Tibial nerve (tissue), 4 donors: ENCODE measurements around the gene POLA2. TPM values are rescaled to one million over a fixed set of nuclear protein-coding genes. Genes with fewer than 3 reads are reported as not detected.

Experiments used
- DNase-seq, 2 donors: peaks; one replicate each; pipeline ENCODE4 v3.0.0-alpha.2; 2019; ENCODE audit warnings: low spot score in 2 of 2
- H3K27ac ChIP-seq, 4 donors: fragments of 200-600 bp; sonication (generic) in 3 of 4; one replicate each; pipeline ENCODE4 v1.5.1; 2017 to 2019; ENCODE audit warnings: mild to moderate bottlenecking in 1 of 4
- H3K27me3 ChIP-seq, 2 donors: fragments of 200-600 bp; sonication (generic) in 1 of 2; one replicate each; pipeline versions ENCODE4 v1.5.1 to v1.6.0; 2017 to 2019
- H3K36me3 ChIP-seq, 3 donors: fragments of 200-600 bp; sonication (generic); one replicate each; pipeline ENCODE4 v1.5.1; 2018 to 2019
- H3K4me1 ChIP-seq, 4 donors: fragments of 200-600 bp; sonication (generic) in 3 of 4; one replicate each; pipeline ENCODE4 v1.5.1; 2017 to 2019
- H3K4me3 ChIP-seq, 4 donors: fragments of 200-600 bp; sonication (generic) in 3 of 4; one replicate each; pipeline ENCODE4 v1.5.1; 2017 to 2019; ENCODE audit warnings: mild to moderate bottlenecking in 1 of 4, moderate library complexity in 1 of 4
- H3K9me3 ChIP-seq, 4 donors: fragments of 200-600 bp; sonication (generic) in 3 of 4; one replicate each; pipeline ENCODE4 v1.5.1; 2017 to 2019
- CTCF ChIP-seq, 5 experiments: fragments of 200-600 bp in 3 of 5; fragments of 450-650 bp in 2 of 5; sonication (generic) in 3 of 5; IDR thresholded peaks; one replicate each; pipeline ENCODE4 v1.5.1; 2016 to 2019; ENCODE audit warnings: antibody characterized with exemption in 5 of 5, mild to moderate bottlenecking in 3 of 5, moderate library complexity in 2 of 5
- EP300 ChIP-seq, 2 donors: sonication (generic); formaldehyde crosslinking; IDR thresholded peaks; one replicate each; pipeline ENCODE4 v1.6.1; 2017; ENCODE audit warnings: antibody characterized with exemption in 2 of 2, mild to moderate bottlenecking in 1 of 2
- POLR2A ChIP-seq, 2 donors: fragments of 450-650 bp; IDR thresholded peaks; one replicate each; pipeline ENCODE4 v1.6.1; 2017; ENCODE audit warnings: antibody characterized with exemption in 2 of 2, mild to moderate bottlenecking in 2 of 2, moderate library complexity in 2 of 2
- WGBS, 2 donors: methylation state at CpG; one replicate each; pipeline ENCODE4 v1.1.5; 2018; 5-methylcytosine and 5-hydroxymethylcytosine counted together
- total RNA-seq, 4 donors: library from RNA; depleted of rRNA; stranded (reverse); fragments of >200 nt; gene quantifications; one replicate each; pipeline ENCODE4 v1.1.0, GENCODE V29; 2016

POLA2 gene
- total RNA-seq, 4 donors from 2014 or later: 3.5 to 13.5 (median 10.0) TPM

GRCh38 chr11:65251476-65251875 lies 10.3 kb upstream of the POLA2 start:
- Histone ChIP-seq H3K36me3 (no peaks in the 10 kb centered on the region), H3K4me3 (no peak overlapping the region), H3K27ac (no peak overlapping the region), H3K27me3 (no peaks in the 10 kb centered on the region), H3K9me3 (no peaks in the 10 kb centered on the region), H3K4me1 (no peaks in the 10 kb centered on the region)
- TF ChIP-seq EP300 (IDR thresholded peaks at IDR 0.05) (no peak), POLR2A (IDR thresholded peaks at IDR 0.05) (no peak), CTCF (IDR thresholded peaks at IDR 0.05) (no peak)
- WGBS, 2 donors: 92% methylated on average over 6 to 9 of the region's 9 CpGs
- DNase-seq: no peak

- Histone ChIP-seq H3K4me3 (no peak overlapping the region), H3K36me3 (no peaks in the 10 kb centered on the region), H3K27me3 (no peaks in the 10 kb centered on the region), H3K9me3 (no peaks in the 10 kb centered on the region), H3K27ac (no peak overlapping the region), H3K4me1 (no peaks in the 10 kb centered on the region)
- WGBS, 2 donors: 83 to 85% methylated on average over 6 of the region's 6 CpGs
- TF ChIP-seq EP300 (IDR thresholded peaks at IDR 0.05) (no peak), CTCF (IDR thresholded peaks at IDR 0.05) (no peak), POLR2A (IDR thresholded peaks at IDR 0.05) (no peak)
- no peak for DNase-seq
Measured at GRCh38 chr11:65254724-65255123, 7.0 kb upstream of the POLA2 start.

- no peak overlapping the region for H3K27ac ChIP-seq
- H3K9me3 ChIP-seq: no peaks in the 10 kb centered on the region
- WGBS, 2 donors: 72 to 76% methylated on average over 5 of the region's 5 CpGs
- no peaks in the 10 kb centered on the region for H3K36me3 ChIP-seq
- DNase-seq: no peak
- TF ChIP-seq POLR2A (IDR thresholded peaks at IDR 0.05) (no peak), CTCF (IDR thresholded peaks at IDR 0.05) (no peak), EP300 (IDR thresholded peaks at IDR 0.05) (no peak)
- H3K27me3 ChIP-seq: no peaks in the 10 kb centered on the region
- peaks cover 0 to 23% (median 9%) of the 10 kb centered on the region in 4 donors for H3K4me1 ChIP-seq
- no peak overlapping the region for H3K4me3 ChIP-seq
Measured at GRCh38 chr11:65258988-65259387, 2.8 kb upstream of the POLA2 start.

- H3K36me3 ChIP-seq: peaks cover 0 to 1% (median 0%) of the 10 kb centered on the region in 3 donors
- H3K4me3 ChIP-seq: no peak overlapping the region
- no peak overlapping the region for H3K27ac ChIP-seq
- H3K4me1 ChIP-seq: peaks cover 0 to 26% (median 9%) of the 10 kb centered on the region in 4 donors
- H3K9me3 ChIP-seq: no peaks in the 10 kb centered on the region
- 94 to 98% methylated on average over 17 of the region's 17 CpGs for WGBS, 2 donors
- no peak for TF ChIP-seq EP300 (IDR thresholded peaks at IDR 0.05)
- no peak for TF ChIP-seq POLR2A (IDR thresholded peaks at IDR 0.05)
- TF ChIP-seq CTCF (IDR thresholded peaks at IDR 0.05): no peak
- no peaks in the 10 kb centered on the region for H3K27me3 ChIP-seq
- DNase-seq: no peak
Measured at GRCh38 chr11:65260302-65260701, 1.5 kb upstream of the POLA2 start.

- 62 to 64% methylated on average over 26 of the region's 26 CpGs for WGBS, 2 donors
- Histone ChIP-seq H3K4me1 (peaks cover 0 to 26% (median 9%) of the 10 kb centered on the region in 4 donors), H3K9me3 (no peaks in the 10 kb centered on the region), H3K27me3 (no peaks in the 10 kb centered on the region), H3K4me3 (peak overlapping the region; percentile 41 to 76 (median 70)), H3K27ac (peak overlapping the region; percentile 49 to 94 (median 88)), H3K36me3 (peaks cover 0 to 8% (median 0%) of the 10 kb centered on the region in 3 donors)
- TF ChIP-seq EP300 (IDR thresholded peaks at IDR 0.05) (no peak), POLR2A (IDR thresholded peaks at IDR 0.05) (no peak), CTCF (IDR thresholded peaks at IDR 0.05) (no peak)
- DNase-seq: peak in 1 of 2 donors; percentile 9
Measured at GRCh38 chr11:65260756-65261590, 789 bp upstream of the POLA2 start.
